Upper lobe of left lung (tissue), 4 donors: Measurements from ENCODE around the gene ZNF423.

Experiments used
- POLR2A ChIP-seq, 4 donors: fragments of 450-650 bp; IDR thresholded peaks; one replicate each; pipeline ENCODE4 v1.5.1; 2016 to 2017; ENCODE audit warnings: antibody characterized with exemption in 4 of 4, mild to moderate bottlenecking in 2 of 4
- TF ChIP-seq, protein P1 (sequence below), 6 experiments: fragments of 450-650 bp in 4 of 6; fragments of 200-600 bp in 2 of 6; sonication (generic) in 2 of 6; IDR thresholded peaks; one replicate each; pipeline ENCODE4 v1.5.1; 2016 to 2019; ENCODE audit warnings: antibody characterized with exemption in 6 of 6

DNA sequence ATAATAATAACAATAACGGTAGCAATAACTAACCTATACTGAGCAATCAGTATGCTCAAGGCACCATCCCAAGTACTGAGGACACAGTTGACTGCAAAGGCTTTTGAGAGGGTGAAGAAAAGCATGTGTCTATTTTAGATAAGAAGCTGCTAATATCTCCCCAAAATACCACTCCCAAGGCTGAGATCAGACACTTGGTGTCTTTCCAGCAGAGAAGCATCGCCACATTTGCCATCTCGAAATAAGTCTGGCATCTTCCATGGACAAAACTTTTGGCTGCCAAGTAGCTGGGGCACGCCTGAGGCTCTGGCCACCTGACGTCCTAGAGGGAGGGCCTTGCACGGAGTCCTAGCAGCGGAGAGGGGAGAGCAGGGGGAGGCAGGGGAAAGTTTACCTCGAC is 39.0 kb downstream of the ZNF423 start:
- no peak for TF ChIP-seq POLR2A (IDR thresholded peaks at IDR 0.05)
- TF ChIP-seq, protein P1, sequence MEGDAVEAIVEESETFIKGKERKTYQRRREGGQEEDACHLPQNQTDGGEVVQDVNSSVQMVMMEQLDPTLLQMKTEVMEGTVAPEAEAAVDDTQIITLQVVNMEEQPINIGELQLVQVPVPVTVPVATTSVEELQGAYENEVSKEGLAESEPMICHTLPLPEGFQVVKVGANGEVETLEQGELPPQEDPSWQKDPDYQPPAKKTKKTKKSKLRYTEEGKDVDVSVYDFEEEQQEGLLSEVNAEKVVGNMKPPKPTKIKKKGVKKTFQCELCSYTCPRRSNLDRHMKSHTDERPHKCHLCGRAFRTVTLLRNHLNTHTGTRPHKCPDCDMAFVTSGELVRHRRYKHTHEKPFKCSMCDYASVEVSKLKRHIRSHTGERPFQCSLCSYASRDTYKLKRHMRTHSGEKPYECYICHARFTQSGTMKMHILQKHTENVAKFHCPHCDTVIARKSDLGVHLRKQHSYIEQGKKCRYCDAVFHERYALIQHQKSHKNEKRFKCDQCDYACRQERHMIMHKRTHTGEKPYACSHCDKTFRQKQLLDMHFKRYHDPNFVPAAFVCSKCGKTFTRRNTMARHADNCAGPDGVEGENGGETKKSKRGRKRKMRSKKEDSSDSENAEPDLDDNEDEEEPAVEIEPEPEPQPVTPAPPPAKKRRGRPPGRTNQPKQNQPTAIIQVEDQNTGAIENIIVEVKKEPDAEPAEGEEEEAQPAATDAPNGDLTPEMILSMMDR (IDR thresholded peaks at IDR 0.05), result no peak
